ENCODE data around the gene FGF14.

DNA sequence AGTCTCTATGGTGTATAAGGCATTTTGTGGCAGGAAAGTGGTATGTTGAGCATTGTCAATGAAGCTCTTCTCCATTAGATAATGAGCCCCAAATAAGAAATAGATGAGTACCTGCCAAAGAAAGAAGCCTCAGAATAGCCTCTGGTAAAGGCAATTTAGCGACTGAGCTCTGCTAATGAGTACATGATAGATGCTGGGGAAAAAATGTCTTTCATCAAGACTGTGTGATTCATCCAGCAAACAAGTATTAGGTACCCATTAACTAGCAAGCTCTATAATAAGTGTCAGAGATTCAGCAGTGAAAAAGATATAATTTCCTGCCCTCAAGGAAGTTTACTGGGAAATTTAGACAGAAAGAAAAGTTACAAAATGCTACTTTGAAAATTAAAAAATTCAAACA lies 654.8 kb downstream of the FGF14 start:
- TF ChIP-seq GATA3 (IDR thresholded peaks at IDR 0.05; ENCODE audit: low read depth, low read length) (no peak), GATA2 (IDR thresholded peaks at IDR 0.05; ENCODE audit: low read depth, low read length) (no peak)
